ENCODE measurements around the gene SLCO3A1.

- TF ChIP-seq POLR2A (IDR thresholded peaks at IDR 0.05; ENCODE audit: low read length) (no peak), GATA1 (IDR thresholded peaks at IDR 0.05; ENCODE audit: low read depth, low read length) (no peak)
These were observed 262.3 kb downstream of the SLCO3A1 start for GRCh38 chr15:92115834-92116233.

Data from erythroblast (primary cell).